Measurements from ENCODE around the gene ATP2B1.

ATP2B1 gene

GRCh38 chr12:89576572-89577220 lies 131.9 kb downstream of the ATP2B1 start:
- no peaks in the 10 kb centered on the region for H3K27me3 ChIP-seq (ENCODE audit: control insufficient read depth, low read length)
- H3K79me2 ChIP-seq (ENCODE audit: control insufficient read depth, low read length): no peaks in the 10 kb centered on the region
- no peak overlapping the region for H3K4me3 ChIP-seq (ENCODE audit: low read length)
- H3K27ac ChIP-seq (ENCODE audit: low read depth, low read length): no peak overlapping the region
- TF ChIP-seq EZH2phosphoT487 (IDR thresholded peaks at IDR 0.05; ENCODE audit: borderline replicate concordance, low read length): no peak
- TF ChIP-seq CTCF (IDR thresholded peaks at IDR 0.05; ENCODE audit: low read depth, low read length, poor library complexity, severe bottlenecking): no peak
- H3K4me1 ChIP-seq (ENCODE audit: control insufficient read depth, low read length): peaks cover 4% of the 10 kb centered on the region; the same call in 1 of the 2 replicates
- H4K20me1 ChIP-seq (ENCODE audit: control insufficient read depth, insufficient read depth, low read depth, low read length): no peaks in the 10 kb centered on the region
- H3K4me2 ChIP-seq (ENCODE audit: low read length): no peak overlapping the region
- no peaks in the 10 kb centered on the region for H3K9me2 ChIP-seq (replicated peaks; ENCODE audit: control insufficient read depth, low read length)
- no peaks in the 10 kb centered on the region; the same call in 1 of the 2 replicates for H3F3A ChIP-seq (ENCODE audit: control insufficient read depth, insufficient read depth)
- H3K9me3 ChIP-seq (ENCODE audit: control insufficient read depth, insufficient read depth, low read length): no peaks in the 10 kb centered on the region
- H3K36me3 ChIP-seq (ENCODE audit: control insufficient read depth, low read length): no peaks in the 10 kb centered on the region

GRCh38 chr12:89575374-89575773 lies 133.3 kb downstream of the ATP2B1 start:
- Histone ChIP-seq H3K9me2 (replicated peaks; ENCODE audit: control insufficient read depth, low read length) (no peaks in the 10 kb centered on the region), H3K79me2 (ENCODE audit: control insufficient read depth, low read length) (no peaks in the 10 kb centered on the region), H3K27ac (ENCODE audit: low read depth, low read length) (no peak overlapping the region), H3K4me1 (ENCODE audit: control insufficient read depth, low read length) (peaks cover 4% of the 10 kb centered on the region; the same call in 1 of the 2 replicates), H3K4me2 (ENCODE audit: low read length) (no peak overlapping the region), H3F3A (ENCODE audit: control insufficient read depth, insufficient read depth) (no peaks in the 10 kb centered on the region; the same call in 1 of the 2 replicates), H4K20me1 (ENCODE audit: control insufficient read depth, insufficient read depth, low read depth, low read length) (no peaks in the 10 kb centered on the region), H3K27me3 (ENCODE audit: control insufficient read depth, low read length) (no peaks in the 10 kb centered on the region), H3K4me3 (ENCODE audit: low read length) (no peak overlapping the region), H3K36me3 (ENCODE audit: control insufficient read depth, low read length) (no peaks in the 10 kb centered on the region), H3K9me3 (ENCODE audit: control insufficient read depth, insufficient read depth, low read length) (no peaks in the 10 kb centered on the region)
- no peak for TF ChIP-seq CTCF (IDR thresholded peaks at IDR 0.05; ENCODE audit: low read depth, low read length, poor library complexity, severe bottlenecking)

GRCh38 chr12:89574736-89575208 lies 133.9 kb downstream of the ATP2B1 start:
- Histone ChIP-seq H3K27ac (ENCODE audit: low read depth, low read length) (no peak overlapping the region), H3K4me1 (ENCODE audit: control insufficient read depth, low read length) (peaks cover 4% of the 10 kb centered on the region; the same call in 1 of the 2 replicates), H3K9me2 (replicated peaks; ENCODE audit: control insufficient read depth, low read length) (no peaks in the 10 kb centered on the region), H3K27me3 (ENCODE audit: control insufficient read depth, low read length) (no peaks in the 10 kb centered on the region), H3K36me3 (ENCODE audit: control insufficient read depth, low read length) (no peaks in the 10 kb centered on the region), H3F3A (ENCODE audit: control insufficient read depth, insufficient read depth) (no peaks in the 10 kb centered on the region; the same call in 1 of the 2 replicates), H3K79me2 (ENCODE audit: control insufficient read depth, low read length) (no peaks in the 10 kb centered on the region), H3K4me2 (ENCODE audit: low read length) (no peak overlapping the region), H3K9me3 (ENCODE audit: control insufficient read depth, insufficient read depth, low read length) (no peaks in the 10 kb centered on the region), H4K20me1 (ENCODE audit: control insufficient read depth, insufficient read depth, low read depth, low read length) (no peaks in the 10 kb centered on the region), H3K4me3 (ENCODE audit: low read length) (no peak overlapping the region)
- TF ChIP-seq EZH2phosphoT487 (IDR thresholded peaks at IDR 0.05; ENCODE audit: borderline replicate concordance, low read length) (no peak), CTCF (IDR thresholded peaks at IDR 0.05; ENCODE audit: low read depth, low read length, poor library complexity, severe bottlenecking) (no peak)
